Lung (tissue), 12 donors: ENCODE measurements around the gene ATP6V0B. TPM values are rescaled to one million over a fixed set of nuclear protein-coding genes. Genes with fewer than 3 reads are reported as not detected.

Experiments
- ATAC-seq: fragments of 200-7000 bp; cut with Tn5 transposase; one replicate; pipeline ENCODE4 v1.9.1; 2020; ENCODE audit warnings: moderate number of reproducible peaks; ENCODE audit not compliant: insufficient read depth, low FRiP score
- DNase-seq, 3 donors: peaks; one replicate each; pipeline ENCODE4 v3.0.0-alpha.2; 2013 to 2017
- H3K27ac ChIP-seq, 2 donors: one replicate each; pipeline ENCODE4 v1.5.1; 2013; ENCODE audit warnings: mild to moderate bottlenecking in 2 of 2, moderate library complexity in 2 of 2, control low read depth in 1 of 2, inconsistent platforms in 1 of 2, low read depth in 1 of 2, low read length in 1 of 2
- H3K27me3 ChIP-seq, 3 donors: one replicate each; pipeline ENCODE4 v1.5.1; 2013; ENCODE audit warnings: low read length in 2 of 3; ENCODE audit not compliant: control insufficient read depth in 3 of 3, insufficient read depth in 3 of 3
- H3K36me3 ChIP-seq, 4 donors: one replicate each; pipeline ENCODE4 v1.5.1; 2013; ENCODE audit warnings: low read length in 4 of 4, mild to moderate bottlenecking in 1 of 4, moderate library complexity in 1 of 4; ENCODE audit not compliant: control insufficient read depth in 4 of 4, insufficient read depth in 4 of 4
- H3K4me1 ChIP-seq, 5 donors: one replicate each; pipeline ENCODE4 v1.5.1; 2013; ENCODE audit warnings: low read length in 5 of 5, mild to moderate bottlenecking in 2 of 5, moderate library complexity in 1 of 5; ENCODE audit not compliant: control insufficient read depth in 5 of 5, insufficient read depth in 5 of 5
- H3K4me3 ChIP-seq: one replicate; pipeline ENCODE4 v1.5.1; 2013; ENCODE audit warnings: mild to moderate bottlenecking, control low read depth, moderate library complexity
- H3K9ac ChIP-seq, 2 donors: one replicate each; pipeline ENCODE4 v1.5.1; 2013; ENCODE audit warnings: low read length in 2 of 2, control low read depth in 1 of 2; ENCODE audit not compliant: insufficient read depth in 1 of 2
- H3K9me3 ChIP-seq, 4 donors: one replicate each; pipeline ENCODE4 v1.5.1; 2013; ENCODE audit warnings: low read length in 3 of 4, mild to moderate bottlenecking in 1 of 4, moderate library complexity in 1 of 4; ENCODE audit not compliant: control insufficient read depth in 4 of 4, insufficient read depth in 3 of 4
- WGBS, 2 donors: extraction: QIAGEN DNeasy Blood & Tissue Kit; methylation state at CpG; one replicate each; pipeline ENCODE4 v1.1.7; 2013; 5-methylcytosine and 5-hydroxymethylcytosine counted together
- polyA plus RNA-seq, 2 donors: library from polyadenylated mRNA; stranded (reverse); fragments of 200-250 nt; gene quantifications; one replicate each; pipeline ENCODE4 v1.2.1, GENCODE V29; 2013
- total RNA-seq, 2 donors: library from RNA; depleted of rRNA in 1 of 2; stranded (reverse); fragments of >200 nt in 1 of 2; gene quantifications; one replicate each; pipeline ENCODE4 v1.2.1, GENCODE V29; 2014 to 2021
- TF ChIP-seq, protein P1 (sequence below): IDR thresholded peaks from 2 replicates; pipeline ENCODE4 v1.5.1; 2012; ENCODE audit warnings: mild to moderate bottlenecking; ENCODE audit errors: control extremely low read depth, extremely low read depth
- donor health status: control.
- donor health status: control.
- donor health status: Bipolar disorder and iron deficiency.
- donor health status: healthy.
- donor health status: DM: yes; HTN: yes; CAD: no.

The ATP6V0B gene
- total and polyA plus RNA-seq, 4 donors = 71.2 to 484 (median 283) TPM

DNA sequence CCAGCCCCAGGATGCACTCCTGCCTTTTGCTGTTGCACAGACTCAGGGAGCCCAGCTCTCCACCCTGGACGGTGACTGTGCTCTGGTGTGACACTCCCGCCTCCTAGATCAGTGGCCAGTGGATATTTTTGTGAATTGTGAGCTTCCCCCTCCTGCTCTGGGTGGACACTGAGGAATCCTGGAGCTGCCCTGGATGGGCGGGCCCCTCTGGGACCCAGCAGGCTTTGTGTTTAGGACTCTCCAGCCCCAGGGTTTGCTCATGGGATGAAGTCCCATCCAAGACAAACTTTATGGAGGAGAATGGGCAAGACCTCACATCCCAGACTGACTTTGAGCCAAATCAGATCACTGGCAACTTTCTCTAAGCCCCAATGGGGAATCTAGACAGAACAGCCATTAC, 40.4 kb downstream of the ATP6V0B start:
- H3K27me3 ChIP-seq = no peaks in the 10 kb centered on the region
- H3K9me3 ChIP-seq = no peaks in the 10 kb centered on the region
- DNase-seq (no peak), ATAC-seq (no peak)
- H3K36me3 ChIP-seq = peaks cover 0 to 1% (median 0%) of the 10 kb centered on the region in 4 donors
- H3K4me1 ChIP-seq = peaks cover 0 to 50% (median 15%) of the 10 kb centered on the region in 5 donors
- 69 to 86% methylated on average over 3 of the region's 3 CpGs for WGBS, 2 donors
- H3K9ac ChIP-seq = no peak overlapping the region
- H3K4me3 ChIP-seq = no peak overlapping the region
- TF ChIP-seq, protein P1, sequence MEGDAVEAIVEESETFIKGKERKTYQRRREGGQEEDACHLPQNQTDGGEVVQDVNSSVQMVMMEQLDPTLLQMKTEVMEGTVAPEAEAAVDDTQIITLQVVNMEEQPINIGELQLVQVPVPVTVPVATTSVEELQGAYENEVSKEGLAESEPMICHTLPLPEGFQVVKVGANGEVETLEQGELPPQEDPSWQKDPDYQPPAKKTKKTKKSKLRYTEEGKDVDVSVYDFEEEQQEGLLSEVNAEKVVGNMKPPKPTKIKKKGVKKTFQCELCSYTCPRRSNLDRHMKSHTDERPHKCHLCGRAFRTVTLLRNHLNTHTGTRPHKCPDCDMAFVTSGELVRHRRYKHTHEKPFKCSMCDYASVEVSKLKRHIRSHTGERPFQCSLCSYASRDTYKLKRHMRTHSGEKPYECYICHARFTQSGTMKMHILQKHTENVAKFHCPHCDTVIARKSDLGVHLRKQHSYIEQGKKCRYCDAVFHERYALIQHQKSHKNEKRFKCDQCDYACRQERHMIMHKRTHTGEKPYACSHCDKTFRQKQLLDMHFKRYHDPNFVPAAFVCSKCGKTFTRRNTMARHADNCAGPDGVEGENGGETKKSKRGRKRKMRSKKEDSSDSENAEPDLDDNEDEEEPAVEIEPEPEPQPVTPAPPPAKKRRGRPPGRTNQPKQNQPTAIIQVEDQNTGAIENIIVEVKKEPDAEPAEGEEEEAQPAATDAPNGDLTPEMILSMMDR = no peak
- H3K27ac ChIP-seq = no peak overlapping the region

DNA sequence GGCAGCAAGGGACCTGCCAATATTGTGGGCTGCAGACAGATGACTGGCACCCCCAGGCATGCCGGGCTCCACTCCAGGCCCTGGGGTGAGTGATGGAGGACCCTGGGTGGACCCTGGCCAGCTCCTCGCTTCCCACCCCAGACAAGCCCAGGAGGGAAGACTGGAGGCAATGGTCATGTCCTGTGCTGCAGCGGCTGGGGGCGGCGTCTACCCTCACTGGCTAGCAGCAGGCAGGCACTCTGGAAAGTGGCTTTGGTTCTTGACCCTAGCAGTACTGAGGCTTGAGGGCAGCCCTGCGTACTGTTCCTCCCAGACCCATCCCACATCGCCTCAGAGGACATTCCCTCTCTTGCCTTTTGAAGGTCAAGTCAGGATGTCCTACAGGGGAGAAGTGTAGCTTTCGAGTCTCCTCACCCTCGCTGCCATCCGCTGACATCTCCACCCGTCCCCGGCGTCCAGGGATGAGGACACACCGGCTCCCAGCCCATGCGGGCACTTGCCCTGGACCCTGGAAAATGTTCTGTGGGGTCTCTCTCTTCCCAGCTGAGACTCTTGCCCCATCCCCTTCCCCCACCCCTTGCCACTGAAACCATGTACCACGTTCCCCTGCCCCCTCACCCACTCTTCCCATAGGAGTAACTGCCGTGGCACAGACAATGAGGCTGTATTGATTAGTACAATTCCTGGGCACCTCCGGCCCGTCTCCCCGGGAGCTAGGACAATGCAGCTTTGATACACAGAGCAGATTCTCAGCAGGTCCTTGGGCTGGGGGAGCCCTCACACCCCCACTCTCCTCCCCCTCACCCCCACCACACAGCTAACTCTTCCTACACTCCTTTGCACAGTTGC, 41.5 kb downstream of the ATP6V0B start:
- 86 to 90% methylated on average over 20 of the region's 20 CpGs for WGBS, 2 donors
- no peaks in the 10 kb centered on the region for H3K9me3 ChIP-seq
- no peak for ATAC-seq
- H3K4me3 ChIP-seq = no peak overlapping the region
- H3K27me3 ChIP-seq = no peaks in the 10 kb centered on the region
- H3K36me3 ChIP-seq = peaks cover 0 to 1% (median 0%) of the 10 kb centered on the region in 4 donors
- H3K4me1 ChIP-seq = peaks cover 0 to 46% (median 18%) of the 10 kb centered on the region in 5 donors
- DNase-seq = no peak
- no peak overlapping the region for H3K9ac ChIP-seq
- TF ChIP-seq, protein P1 = no peak
- H3K27ac ChIP-seq = no peak overlapping the region

DNA sequence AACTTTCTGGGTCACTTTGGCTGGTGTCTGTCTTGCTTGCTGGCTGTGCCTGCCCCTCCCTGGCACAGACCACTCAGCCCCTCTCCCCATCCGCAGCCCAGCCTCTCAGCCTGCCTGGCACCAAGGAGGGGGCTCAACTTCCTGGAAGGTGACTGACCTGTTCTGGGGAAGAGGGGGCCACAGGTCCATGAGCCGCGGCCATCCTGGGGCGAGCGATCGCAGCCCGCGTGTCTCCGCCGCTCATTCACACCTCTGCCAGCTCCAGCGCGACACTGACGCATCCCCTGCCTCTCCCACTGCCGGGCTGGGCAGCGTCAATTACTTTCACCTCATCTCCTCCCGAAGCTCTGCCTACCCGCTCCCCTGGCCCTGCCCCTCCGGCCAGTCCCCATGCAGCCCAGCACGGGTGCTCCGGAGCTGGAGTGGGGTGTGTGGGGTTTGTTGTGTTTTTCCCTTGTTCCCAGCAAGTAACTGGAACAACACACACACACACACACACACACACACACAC, 42.2 kb downstream of the ATP6V0B start:
- peaks cover 0 to 43% (median 18%) of the 10 kb centered on the region in 5 donors for H3K4me1 ChIP-seq
- no peak overlapping the region for H3K27ac ChIP-seq
- no peak for ATAC-seq
- H3K9ac ChIP-seq = no peak overlapping the region
- H3K4me3 ChIP-seq = no peak overlapping the region
- H3K9me3 ChIP-seq = no peaks in the 10 kb centered on the region
- H3K27me3 ChIP-seq = no peaks in the 10 kb centered on the region
- H3K36me3 ChIP-seq = peaks cover 0 to 2% (median under 1%) of the 10 kb centered on the region in 4 donors
- TF ChIP-seq, protein P1 = no peak
- DNase-seq = no peak
- 82 to 95% methylated on average over 20 of the region's 20 CpGs for WGBS, 2 donors
